T-cell (primary cell): ENCODE results near the gene USP20. TPM values are rescaled to one million over a fixed set of nuclear protein-coding genes. Genes with fewer than 3 reads are reported as not detected.
A peak's percentile ranks its signal among the peaks of the same experiment; 100 is the strongest.
"Not testable (repeated sequence)": the region's sequence is repeated elsewhere in the genome, so short reads cannot be mapped to it uniquely, and the experiment has no call there.

Experiments used
- ATAC-seq, 4 experiments: fragments of 200-7000 bp in 3 of 4; fragments of 150-1000 bp in 1 of 4; cut with Tn5 transposase; replicated peaks in 1 of 4; 1 replicate in 3 of 4; 2 replicates in 1 of 4; pipeline ENCODE4 v1.10.0; 2021; ENCODE audit warnings: moderate library complexity in 3 of 4, mild to moderate bottlenecking in 2 of 4, moderate number of reproducible peaks in 1 of 4
- CTCF ChIA-PET, 2 donors: fragments of 300-600 bp; sonication (Branson Sonifier 250); formaldehyde crosslinking; loops; one replicate each; lab custom pipeline; 2022; ENCODE audit warnings: antibody characterized with exemption in 2 of 2; lab: Charles Lee
- POLR2A ChIA-PET, 2 donors: fragments of 300-600 bp; sonication (Branson Sonifier 250); formaldehyde crosslinking; loops; one replicate each; lab custom pipeline; 2022; ENCODE audit warnings: antibody characterized with exemption in 2 of 2; lab: Charles Lee
- DNase-seq, 35 experiments: peaks; one replicate each; pipeline versions ENCODE4 v3.0.0 to v3.0.0-alpha.2; 2013 to 2023
- H3K27ac ChIP-seq: one replicate; pipeline ENCODE4 v1.5.1; 2013; ENCODE audit warnings: low read length
- H3K27me3 ChIP-seq, 2 experiments: replicated peaks in 1 of 2; 1 replicate in 1 of 2; 2 replicates in 1 of 2; pipeline versions ENCODE4 v1.6.1 to v1.7.0; 2013; ENCODE audit warnings: low read length in 1 of 2, mixed read lengths in 1 of 2; ENCODE audit not compliant: control insufficient read depth in 2 of 2, insufficient read depth in 2 of 2; ENCODE audit errors: extremely low read depth in 1 of 2
- H3K36me3 ChIP-seq, 2 donors: 1 replicate in 1 of 2; 2 replicates in 1 of 2; pipeline versions ENCODE4 v1.6.1 to v1.7.0; 2013; ENCODE audit warnings: low read length in 1 of 2; ENCODE audit not compliant: control insufficient read depth in 2 of 2, insufficient read depth in 1 of 2; ENCODE audit errors: extremely low read depth in 1 of 2
- H3K4me1 ChIP-seq, 2 experiments: 1 replicate in 1 of 2; 2 replicates in 1 of 2; pipeline versions ENCODE4 v1.6.1 to v1.7.0; 2013; ENCODE audit warnings: low read length in 2 of 2, mixed read lengths in 1 of 2; ENCODE audit not compliant: insufficient read depth in 2 of 2, control insufficient read depth in 1 of 2; ENCODE audit errors: extremely low read depth in 1 of 2
- H3K4me3 ChIP-seq, 2 donors: 1 replicate in 1 of 2; 2 replicates in 1 of 2; pipeline versions ENCODE4 v1.5.1 to v1.7.0; 2013; ENCODE audit warnings: mild to moderate bottlenecking in 2 of 2, low read length in 1 of 2, moderate library complexity in 1 of 2; ENCODE audit not compliant: control insufficient read depth in 1 of 2; ENCODE audit errors: extremely low read depth in 1 of 2
- H3K9me3 ChIP-seq: 2 replicates; pipeline ENCODE4 v1.7.0; 2013
- H3K27ac Mint-ChIP-seq, 2 donors: one replicate each; pipeline ENCODE4 v1.8.0; 2020 to 2021; ENCODE audit warnings: mild to moderate bottlenecking in 2 of 2, mixed read lengths in 2 of 2
- H3K27me3 Mint-ChIP-seq, 2 donors: one replicate each; pipeline ENCODE4 v1.8.0; 2021 to 2022; ENCODE audit warnings: mixed read lengths in 2 of 2
- H3K36me3 Mint-ChIP-seq: one replicate; pipeline ENCODE4 v1.8.0; 2021; ENCODE audit warnings: mixed read lengths
- H3K4me1 Mint-ChIP-seq, 3 donors: one replicate each; pipeline ENCODE4 v1.8.0; 2020 to 2022; ENCODE audit warnings: mixed read lengths in 3 of 3, mild to moderate bottlenecking in 1 of 3
- H3K4me3 Mint-ChIP-seq, 3 donors: one replicate each; pipeline ENCODE4 v1.8.0; 2020 to 2022; ENCODE audit warnings: mild to moderate bottlenecking in 3 of 3, mixed read lengths in 3 of 3, moderate library complexity in 3 of 3
- H3K9me3 Mint-ChIP-seq, 3 donors: one replicate each; pipeline ENCODE4 v1.8.0; 2020 to 2022; ENCODE audit warnings: mixed read lengths in 3 of 3
- WGBS: methylation state at CpG from one replicate; pipeline ENCODE4 v1.1.5; 2013; ENCODE audit warnings: missing lambda C conversion rate; ENCODE audit not compliant: insufficient coverage; 5-methylcytosine and 5-hydroxymethylcytosine counted together
- total RNA-seq, 35 experiments: library from RNA in 6 of 35; stranded (reverse) in 6 of 35; fragments of 120-200 nt in 1 of 35; gene quantifications; one replicate each; pipeline versions ENCODE4 v1.2.1 to v1.2.4 and lab custom pipeline; 2013 to 2026

Gene USP20
- total RNA-seq, 5 donors from 2014 or later (not counting 1 experiment from before 2014, with no cell fraction given), result 105 to 140 (median 125) TPM

- peak overlapping the region; percentile 98 to 99 for H3K27ac Mint-ChIP-seq
- H3K4me1 ChIP-seq, result peaks cover 64 to 96% of the 10 kb centered on the region in 2 experiments
- peak overlapping the region; percentile 62 to 79 for H3K4me3 ChIP-seq
- peaks cover 89 to 95% (median 91%) of the 10 kb centered on the region in 3 donors for H3K4me1 Mint-ChIP-seq
- no peaks in the 10 kb centered on the region for H3K9me3 Mint-ChIP-seq
- no peaks in the 10 kb centered on the region for H3K9me3 ChIP-seq
- H3K27me3 Mint-ChIP-seq, result no peaks in the 10 kb centered on the region
- no peaks in the 10 kb centered on the region for H3K27me3 ChIP-seq
- H3K4me3 Mint-ChIP-seq, result peak overlapping the region; percentile 83 to 95 (median 85)
- peaks cover 11% of the 10 kb centered on the region for H3K36me3 Mint-ChIP-seq
- POLR2A ChIA-PET, result interaction anchor here in 1 of 2 donors (0.6 to 1.1 kb wide), 10 partner anchors 10 to 161 kb away, joined by 3 to 14 read pairs (median 4); no protein-coding TSS in a partner anchor
- peak; percentile 48 to 61 (median 53) for ATAC-seq
- peak overlapping the region; percentile 99 for H3K27ac ChIP-seq
- 1% methylated on average over 14 of the region's 29 CpGs for WGBS
- peaks cover 0 to 5% of the 10 kb centered on the region in 2 donors for H3K36me3 ChIP-seq
- CTCF ChIA-PET, result interaction anchor here in 1 of 2 donors (0.7 to 1.6 kb wide), 5 partner anchors 30 to 153 kb away, joined by 3 to 7 read pairs (median 4); no protein-coding TSS in a partner anchor
- DNase-seq, result peak; percentile 79 to 98 (median 92)
Measured at GRCh38 chr9:129888293-129889121, 53.2 kb downstream of the USP20 start.

DNA sequence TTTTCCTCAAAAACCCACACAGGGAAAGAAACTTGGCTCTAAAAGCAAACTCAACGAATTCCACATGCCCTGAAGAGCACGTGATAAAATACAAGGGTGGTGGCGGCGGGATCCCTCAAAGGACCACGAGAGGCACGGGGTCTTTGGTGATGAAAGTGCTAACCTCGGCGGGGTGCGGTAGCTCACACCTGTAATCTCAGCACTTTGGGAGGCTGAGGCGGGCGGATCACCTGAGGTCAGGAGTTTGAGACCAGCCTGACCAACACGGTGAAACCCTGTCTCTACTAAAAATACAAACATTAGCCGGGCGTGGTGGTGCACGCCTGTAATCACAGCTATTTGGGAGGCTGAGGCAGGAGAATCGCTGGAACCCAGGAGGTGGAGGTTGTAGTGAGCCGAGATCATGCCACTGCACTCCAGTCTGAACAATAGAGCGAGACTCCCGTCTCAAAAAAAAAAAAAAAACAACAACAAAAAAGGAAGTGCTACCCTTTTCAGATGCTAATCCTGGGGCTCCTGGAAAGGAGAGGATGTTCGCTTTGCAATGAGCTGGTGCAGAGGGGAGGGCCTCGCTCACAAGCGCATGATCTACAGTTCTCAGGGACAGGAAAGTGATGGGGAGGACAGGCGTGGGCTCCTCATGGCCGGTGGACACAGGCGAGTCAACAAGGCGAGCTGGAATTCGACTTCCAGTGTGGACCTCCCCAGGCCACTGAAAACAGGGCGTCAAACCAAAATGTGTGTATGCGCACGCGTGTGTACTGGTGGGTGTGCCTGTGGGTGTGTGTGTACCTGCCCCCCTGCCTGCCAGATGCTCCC, 54.1 kb downstream of the USP20 start:
- H3K27ac ChIP-seq, result peak overlapping the region; percentile 99
- peak overlapping the region; percentile 29 to 62 for H3K4me3 ChIP-seq
- H3K4me1 Mint-ChIP-seq, result peaks cover 89 to 93% (median 90%) of the 10 kb centered on the region in 3 donors
- peaks cover 62 to 96% of the 10 kb centered on the region in 2 experiments for H3K4me1 ChIP-seq
- 7% methylated on average over 15 of the region's 31 CpGs for WGBS
- peaks cover 0 to 5% of the 10 kb centered on the region in 2 donors for H3K36me3 ChIP-seq
- no peaks in the 10 kb centered on the region for H3K27me3 Mint-ChIP-seq
- H3K9me3 Mint-ChIP-seq, result no peaks in the 10 kb centered on the region
- H3K36me3 Mint-ChIP-seq, result peaks cover 16% of the 10 kb centered on the region
- ChIA-PET POLR2A (interaction anchor here (0.6 to 1.1 kb wide), 14 partner anchors 9 to 1086 kb away, joined by 3 to 14 read pairs (median 4); no protein-coding TSS in a partner anchor), CTCF (interaction anchor here (0.7 to 1.6 kb wide), 6 partner anchors 22 to 153 kb away, joined by 3 to 7 read pairs (median 4); no protein-coding TSS in a partner anchor)
- H3K9me3 ChIP-seq, result no peaks in the 10 kb centered on the region
- peak overlapping the region; percentile 83 to 95 (median 85) for H3K4me3 Mint-ChIP-seq
- ATAC-seq, result no peak
- peak overlapping the region; percentile 98 to 99 for H3K27ac Mint-ChIP-seq
- DNase-seq, result peak in 17 of 35 experiments; percentile 20 to 73 (median 41)
- no peaks in the 10 kb centered on the region for H3K27me3 ChIP-seq

- DNase-seq, result peak in 34 of 35 experiments; percentile 28 to 77 (median 64)
- H3K4me1 Mint-ChIP-seq, result peaks cover 89 to 93% (median 92%) of the 10 kb centered on the region in 3 donors
- Histone ChIP-seq H3K4me1 (peaks cover 67 to 96% of the 10 kb centered on the region in 2 experiments), H3K27ac (peak overlapping the region; percentile 99), H3K4me3 (peak overlapping the region; percentile 44 to 49), H3K36me3 (peaks cover 0 to 8% of the 10 kb centered on the region in 2 donors), H3K9me3 (no peaks in the 10 kb centered on the region), H3K27me3 (no peaks in the 10 kb centered on the region)
- no peaks in the 10 kb centered on the region for H3K9me3 Mint-ChIP-seq
- POLR2A ChIA-PET, result interaction anchor here (0.6 to 0.9 kb wide), 6 partner anchors 21 to 1086 kb away, joined by 3 to 7 read pairs (median 4); no protein-coding TSS in a partner anchor
- no peaks in the 10 kb centered on the region for H3K27me3 Mint-ChIP-seq
- CTCF ChIA-PET, result interaction anchor here (0.7 to 1.0 kb wide), 3 partner anchors 11 to 45 kb away, joined by 3 to 4 read pairs (median 3); no protein-coding TSS in a partner anchor
- no peak for ATAC-seq
- H3K27ac Mint-ChIP-seq, result peak overlapping the region; percentile 98 to 99
- WGBS, result 8% methylated on average over 21 of the region's 37 CpGs
- peaks cover 19% of the 10 kb centered on the region for H3K36me3 Mint-ChIP-seq
- peak overlapping the region; percentile 83 to 95 (median 85) for H3K4me3 Mint-ChIP-seq
Measured at GRCh38 chr9:129889941-129890717, 54.9 kb downstream of the USP20 start.

- H3K4me1 Mint-ChIP-seq, result peaks cover 92 to 94% (median 93%) of the 10 kb centered on the region in 3 donors
- not testable (repeated sequence) for H3K9me3 ChIP-seq, ATAC-seq, DNase-seq, H3K27me3 ChIP-seq, H3K27me3 Mint-ChIP-seq, H3K9me3 Mint-ChIP-seq
- ChIA-PET POLR2A (interaction anchor here (0.5 to 0.7 kb wide), 5 partner anchors 20 to 155 kb away, joined by 3 to 6 read pairs (median 4); no protein-coding TSS in a partner anchor), CTCF (interaction anchor here in 1 of 2 donors (0.7 to 1.0 kb wide), 2 partner anchors 12 to 44 kb away, joined by 3 to 4 read pairs; no protein-coding TSS in a partner anchor)
- WGBS, result 0% methylated on average over 2 of the region's 14 CpGs
- H3K36me3 Mint-ChIP-seq, result peaks cover 25% of the 10 kb centered on the region
- H3K4me3 Mint-ChIP-seq, result peak overlapping the region; percentile 83 to 95 (median 85)
- Histone ChIP-seq H3K4me1 (peaks cover 72 to 96% of the 10 kb centered on the region in 2 experiments), H3K4me3 (peak overlapping the region; percentile 25 to 49), H3K36me3 (peaks cover 0 to 13% of the 10 kb centered on the region in 2 donors), H3K27ac (peak overlapping the region; percentile 99)
- peak overlapping the region; percentile 98 to 99 for H3K27ac Mint-ChIP-seq
Measured at GRCh38 chr9:129890718-129891299, 55.6 kb downstream of the USP20 start.

DNA sequence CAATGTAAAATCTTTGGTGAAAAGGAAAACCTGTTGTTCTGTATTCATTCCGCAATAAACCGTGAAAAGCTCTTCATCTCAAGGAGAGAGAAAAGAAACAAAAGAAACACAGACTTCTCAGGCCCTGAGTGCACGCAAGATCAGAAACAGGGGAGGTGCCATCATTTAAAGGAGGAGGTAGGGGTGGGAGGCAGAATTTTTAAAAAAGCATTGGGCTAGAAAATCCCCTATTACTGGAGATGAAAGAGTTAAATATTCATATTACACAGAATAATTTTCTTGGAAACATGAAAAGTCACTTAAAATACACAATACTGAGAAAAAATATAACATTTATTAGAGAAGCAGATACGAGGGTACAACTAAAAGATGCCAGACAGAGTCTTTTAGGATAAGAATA, 56.3 kb downstream of the USP20 start:
- peaks cover 31% of the 10 kb centered on the region for H3K36me3 Mint-ChIP-seq
- H3K27ac ChIP-seq, result peak overlapping the region; percentile 99
- CTCF ChIA-PET, result interaction anchor here in 1 of 2 donors (1.0 kb wide), 1 partner anchor 43 kb away, joined by 3 read pairs; no protein-coding TSS in a partner anchor
- H3K27me3 Mint-ChIP-seq, result no peaks in the 10 kb centered on the region
- POLR2A ChIA-PET, result interaction anchor here (0.6 to 0.7 kb wide), 2 partner anchors 137 to 269 kb away, joined by 3 to 4 read pairs; no protein-coding TSS in a partner anchor
- H3K9me3 ChIP-seq, result no peaks in the 10 kb centered on the region
- peak overlapping the region; percentile 14 to 25 for H3K4me3 ChIP-seq
- H3K4me1 ChIP-seq, result peaks cover 70 to 96% of the 10 kb centered on the region in 2 experiments
- peak overlapping the region; percentile 76 to 95 (median 83) for H3K4me3 Mint-ChIP-seq
- 25% methylated on average over 2 of the region's 4 CpGs for WGBS
- H3K27ac Mint-ChIP-seq, result peak overlapping the region; percentile 98 to 99
- no peak for ATAC-seq
- peak in 2 of 35 experiments; percentile 31 to 63 for DNase-seq
- H3K36me3 ChIP-seq, result peaks cover 0 to 19% of the 10 kb centered on the region in 2 donors
- H3K27me3 ChIP-seq, result no peaks in the 10 kb centered on the region
- H3K9me3 Mint-ChIP-seq, result no peaks in the 10 kb centered on the region
- peaks cover 94 to 97% (median 95%) of the 10 kb centered on the region in 3 donors for H3K4me1 Mint-ChIP-seq
